ENCODE data around the gene INVS.
A peak's percentile ranks its signal among the peaks of the same experiment; 100 is the strongest.
"Not testable (repeated sequence)": the region's sequence is repeated elsewhere in the genome, so short reads cannot be mapped to it uniquely, and the experiment has no call there.

INVS gene

DNA sequence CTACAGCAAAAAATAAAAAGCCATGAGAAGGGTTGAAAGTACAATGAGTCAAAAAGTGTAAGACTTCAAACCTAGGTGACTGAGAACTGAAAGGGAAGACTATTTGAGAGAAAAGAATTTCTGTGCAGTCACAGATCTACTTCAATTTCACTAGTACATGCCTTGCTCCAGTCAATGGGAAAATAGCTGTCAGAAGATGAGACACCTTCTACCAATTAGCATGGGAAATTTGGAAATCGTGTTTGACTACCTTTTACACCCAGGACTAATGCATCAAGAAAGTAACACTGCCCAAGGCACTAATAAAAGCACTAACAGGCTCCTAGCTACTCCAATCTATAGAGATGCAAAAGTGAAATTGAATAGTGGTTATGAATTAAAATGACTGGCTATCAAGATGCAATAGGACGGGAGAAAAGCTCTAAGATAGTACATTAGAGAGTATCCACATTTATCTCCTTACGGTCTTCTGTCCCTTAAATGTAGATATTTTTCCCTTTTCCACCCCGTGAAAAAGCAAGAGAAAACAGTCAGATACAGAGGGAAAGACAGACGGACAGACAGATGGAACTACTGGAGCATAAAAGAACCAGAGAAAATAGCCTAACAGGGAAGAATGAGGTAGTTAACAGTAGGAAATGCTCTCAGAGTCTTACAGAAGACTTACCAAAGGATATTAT, 15.5 kb upstream of the INVS start:
- DNase-seq, result no peak

DNA sequence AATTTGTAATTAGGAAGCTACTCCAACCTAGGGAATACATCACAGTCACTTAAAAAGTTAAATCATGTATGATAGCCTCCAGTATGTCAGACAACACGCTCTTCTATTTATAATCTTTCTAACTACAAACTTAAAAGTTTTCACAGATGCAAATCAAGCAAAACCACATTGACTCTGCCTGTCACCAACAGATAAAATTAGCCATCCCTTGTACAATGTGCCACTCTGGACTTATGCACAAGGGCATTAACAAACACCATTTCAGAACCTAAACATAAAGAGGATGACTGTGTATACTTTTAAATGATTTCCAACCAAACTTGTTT, 15.0 kb upstream of the INVS start:
- DNase-seq, result no peak

GRCh38 chr9:100084734-100085133, 14.3 kb upstream of the INVS start:
- no peak for DNase-seq

DNA sequence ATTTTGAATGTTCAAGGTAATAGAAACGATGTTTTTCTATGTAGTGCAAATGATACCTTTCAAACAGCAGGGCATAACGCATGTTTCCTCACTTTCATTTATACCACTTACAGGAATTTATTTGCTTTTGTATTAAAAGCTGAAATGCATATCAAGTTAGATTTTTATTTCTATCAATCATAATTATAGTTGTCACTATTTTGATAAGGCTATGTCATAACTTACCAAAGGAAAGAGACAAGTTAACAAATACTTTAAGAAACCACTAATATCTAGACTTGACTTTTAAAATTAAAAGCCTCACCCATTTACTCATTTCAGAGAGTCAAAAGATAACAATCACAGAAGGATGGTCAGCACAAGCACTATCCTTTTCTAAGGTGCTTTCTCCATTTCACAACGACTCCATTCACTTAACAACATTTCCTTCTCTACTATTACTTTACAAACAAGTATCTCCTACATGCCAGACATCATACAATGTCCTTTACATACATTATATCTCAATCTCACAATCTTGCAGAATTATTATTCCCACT, 12.9 kb upstream of the INVS start:
- no peak for DNase-seq

DNA sequence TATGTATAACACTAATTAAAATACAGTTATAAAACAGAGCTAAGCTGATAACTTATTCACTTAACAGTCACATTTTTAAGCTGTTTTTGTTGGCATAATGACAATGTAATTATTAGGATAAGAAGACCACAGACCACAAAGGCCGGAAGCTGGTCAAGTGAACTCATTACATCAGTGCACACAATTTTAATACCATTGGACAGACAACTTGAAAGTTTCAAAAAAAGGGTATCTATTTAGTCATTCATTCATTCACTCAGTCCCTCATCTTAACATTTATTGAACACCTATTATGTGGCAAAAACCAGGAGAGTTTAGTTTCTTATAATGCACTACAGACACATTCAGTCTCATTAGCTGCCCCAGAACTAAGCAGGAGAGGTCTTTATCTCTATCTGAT, 11.8 kb upstream of the INVS start:
- DNase-seq, result no peak

DNA sequence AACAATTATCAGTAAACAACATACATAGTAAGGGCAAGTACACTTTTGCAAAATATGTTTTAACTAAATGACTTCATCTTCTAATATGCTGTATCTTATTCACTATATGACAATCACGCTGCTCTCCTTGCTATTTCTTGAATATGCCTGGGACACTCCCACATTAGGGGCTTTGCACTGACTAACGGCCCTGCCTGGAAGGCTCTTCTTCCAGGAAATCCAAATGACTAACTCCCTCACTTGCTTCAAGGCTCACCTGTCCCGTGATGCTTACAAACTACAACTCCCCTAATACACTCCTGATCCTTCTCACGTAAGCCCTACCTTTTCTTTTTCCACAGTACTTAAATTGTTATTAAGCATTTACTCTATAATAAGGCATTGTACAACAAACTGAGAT, 10.8 kb upstream of the INVS start:
- DNase-seq, result no peak

DNA sequence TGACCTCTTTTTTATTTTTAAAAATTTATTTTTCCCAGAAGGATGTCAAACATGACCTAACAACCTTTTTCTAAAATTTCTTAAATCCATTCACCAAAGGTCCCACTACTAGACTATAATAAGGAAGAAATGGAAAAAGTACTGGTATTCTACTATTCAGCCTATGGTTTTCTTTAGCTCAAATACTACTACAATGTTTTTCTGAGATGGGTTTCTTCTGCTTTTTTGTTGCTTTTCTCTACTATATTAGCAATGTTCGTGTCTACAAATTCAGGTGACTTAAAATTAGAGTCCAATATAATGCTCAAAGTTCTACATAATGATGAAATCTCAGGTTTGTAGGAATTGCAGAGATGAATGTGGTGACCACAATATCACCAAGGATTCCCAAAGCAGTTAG, 8.2 kb upstream of the INVS start:
- no peak for DNase-seq

DNA sequence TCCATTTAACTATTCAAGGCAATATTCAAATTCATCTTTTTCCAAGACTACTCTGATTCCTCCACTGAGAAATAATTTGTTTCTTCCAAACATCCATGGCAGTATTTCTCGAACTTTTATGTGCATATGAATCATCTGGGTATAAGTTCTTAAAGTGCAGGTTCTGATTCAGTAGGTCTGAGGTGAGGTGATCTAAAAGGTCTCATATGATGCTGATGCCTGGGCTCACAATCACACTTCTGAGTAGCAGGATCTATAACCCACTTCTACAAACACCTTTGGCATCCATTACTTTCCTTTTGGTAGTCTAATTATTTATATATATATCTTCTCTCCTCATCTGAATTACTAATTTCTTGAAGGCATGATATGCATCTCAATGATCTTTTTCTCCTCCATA, 7.4 kb upstream of the INVS start:
- no peak for DNase-seq

GRCh38 chr9:100092066-100092465, 7.0 kb upstream of the INVS start:
- DNase-seq, result no peak

DNA sequence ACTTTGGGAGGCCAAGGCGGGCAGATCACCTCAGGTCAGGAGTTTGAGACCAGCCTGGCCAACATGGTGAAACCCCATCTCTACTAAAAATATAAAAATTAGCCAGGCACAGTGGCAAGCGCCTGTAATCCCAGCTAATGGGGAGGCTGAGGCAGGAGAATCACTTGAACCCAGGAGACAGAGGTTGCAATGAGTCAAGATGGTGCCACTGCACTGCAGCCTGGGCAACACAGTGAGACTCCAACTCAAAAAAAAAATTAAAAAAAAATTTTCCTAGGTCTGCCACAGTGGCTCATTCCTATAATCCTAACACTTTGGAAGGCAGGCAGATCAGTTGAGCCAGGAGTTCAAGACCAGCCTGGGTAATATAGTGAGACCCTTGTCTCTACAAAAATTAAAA, 4.6 kb upstream of the INVS start:
- DNase-seq, result not testable (repeated sequence)

GRCh38 chr9:100096378-100096916, 2.6 kb upstream of the INVS start:
- DNase-seq, result no peak

- DNase-seq, result peak; percentile 4 to 13
These were observed 777 bp upstream of the INVS start for GRCh38 chr9:100098046-100098886.

DNA sequence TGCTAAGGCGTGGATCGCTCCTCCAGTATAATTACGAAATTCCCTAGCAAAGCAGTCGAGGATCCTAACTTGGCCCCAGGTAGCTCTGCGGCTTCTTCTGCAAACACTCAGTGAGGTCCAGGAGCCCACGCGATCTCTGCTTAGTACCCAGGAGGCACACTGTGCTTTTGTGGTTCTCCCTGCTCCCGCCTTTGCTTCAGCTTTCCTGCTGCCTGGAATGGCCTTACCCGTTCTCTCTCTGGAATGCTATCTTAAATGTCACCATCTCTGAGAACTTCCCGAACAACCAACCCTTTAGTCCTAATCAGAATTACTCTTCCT, 639 bp downstream of the INVS start:
- DNase-seq, result no peak

DNA sequence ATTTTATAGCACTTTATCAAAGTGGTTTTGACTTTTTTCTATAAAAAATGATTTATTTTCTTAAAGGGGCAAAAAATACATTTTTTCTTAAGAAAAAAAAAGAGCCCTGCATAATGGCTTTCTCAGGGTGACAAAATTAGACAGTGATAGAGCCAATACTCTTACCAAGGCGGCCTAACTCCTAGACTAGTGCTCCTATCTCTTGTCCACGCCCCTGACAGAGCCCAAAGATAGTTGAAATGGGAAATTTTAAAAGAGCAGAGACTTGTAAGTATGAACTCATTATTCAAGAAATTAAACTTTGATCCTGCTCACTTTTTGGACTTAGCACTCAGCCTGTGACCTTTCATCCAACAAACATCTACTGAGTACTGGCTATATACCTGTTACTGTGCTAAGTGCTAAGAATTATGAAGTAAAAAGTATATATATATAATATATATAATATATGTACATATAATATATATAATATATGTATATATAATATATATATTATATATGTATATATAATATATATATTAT, 1.2 kb downstream of the INVS start:
- DNase-seq, result no peak

- no peak for DNase-seq
These were observed 2.6 kb downstream of the INVS start for GRCh38 chr9:100101608-100102007.

DNA sequence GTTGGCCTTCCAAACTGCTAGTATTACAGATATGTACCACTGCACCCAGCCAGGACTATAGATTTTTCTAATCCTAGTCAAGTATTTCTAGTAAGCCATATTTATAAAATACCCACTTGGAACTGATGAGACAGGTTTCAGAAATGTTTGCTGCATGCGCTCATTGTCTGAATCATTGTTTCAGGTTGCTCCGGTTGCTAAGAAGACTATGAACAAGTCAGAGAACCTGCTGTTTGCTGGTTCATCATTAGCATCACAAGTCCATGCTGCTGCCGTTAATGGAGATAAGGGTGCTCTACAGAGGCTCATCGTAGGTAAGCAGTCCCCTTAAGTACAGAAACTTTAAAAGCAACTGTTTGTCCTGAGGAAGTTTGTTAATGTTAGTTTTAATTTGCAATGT, 5.3 kb downstream of the INVS start:
- no peak for DNase-seq

GRCh38 chr9:100105861-100106260, 6.8 kb downstream of the INVS start:
- DNase-seq, result no peak

- no peak for DNase-seq
These were observed 7.6 kb downstream of the INVS start for GRCh38 chr9:100106616-100107015.

DNA sequence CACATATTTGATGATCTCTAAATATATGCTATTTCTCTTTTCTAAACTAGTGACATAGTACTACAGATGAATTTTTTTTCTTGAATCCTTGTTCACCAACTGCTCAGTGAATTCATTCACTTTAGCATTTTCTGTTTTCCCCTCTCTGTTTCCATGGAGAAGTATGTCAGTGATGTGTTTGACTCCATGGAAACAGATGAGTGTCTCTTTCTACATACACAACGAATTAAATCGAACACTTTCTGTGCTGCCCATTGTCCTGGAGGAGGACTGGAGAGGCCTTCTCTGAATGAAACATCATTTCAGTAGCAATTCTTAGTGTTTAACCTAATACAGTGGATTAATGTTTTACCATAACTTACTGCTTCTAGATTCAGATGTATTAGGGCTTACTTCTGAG, 9.5 kb downstream of the INVS start:
- no peak for DNase-seq

GRCh38 chr9:100111235-100111634, 12.2 kb downstream of the INVS start:
- no peak for DNase-seq

DNA sequence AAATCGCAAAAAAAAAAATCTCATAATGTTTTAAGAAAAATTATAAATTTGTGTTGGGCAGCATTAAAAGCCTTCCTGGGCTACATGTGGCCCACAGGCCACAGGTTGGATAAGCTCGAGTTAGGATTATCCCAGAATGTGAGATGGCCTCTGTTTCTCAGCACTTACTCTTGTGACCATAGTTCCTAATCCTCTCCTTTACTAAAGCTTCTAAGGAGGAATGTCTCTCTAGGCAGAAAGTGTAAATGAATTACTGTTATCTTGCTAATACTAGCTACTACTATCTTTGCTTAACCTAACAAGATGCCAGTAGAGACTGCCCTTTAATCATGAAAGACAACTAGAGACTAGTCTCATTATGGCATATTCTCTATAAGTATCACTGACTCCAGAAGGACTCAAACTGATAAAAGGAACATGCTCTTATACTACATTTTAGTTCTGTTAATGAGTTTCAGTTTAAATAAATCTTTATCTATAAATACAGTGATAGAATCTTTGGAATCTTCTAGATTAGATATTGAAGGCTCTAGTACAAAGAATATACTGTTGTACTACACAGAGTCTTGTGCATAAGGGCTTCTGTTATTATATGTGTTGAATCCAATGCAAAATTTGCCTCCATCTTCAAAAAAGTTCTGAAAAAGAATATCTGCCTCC, 13.8 kb downstream of the INVS start:
- no peak for DNase-seq

- DNase-seq, result no peak
These were observed 18.3 kb downstream of the INVS start for GRCh38 chr9:100117316-100117715.

DNA sequence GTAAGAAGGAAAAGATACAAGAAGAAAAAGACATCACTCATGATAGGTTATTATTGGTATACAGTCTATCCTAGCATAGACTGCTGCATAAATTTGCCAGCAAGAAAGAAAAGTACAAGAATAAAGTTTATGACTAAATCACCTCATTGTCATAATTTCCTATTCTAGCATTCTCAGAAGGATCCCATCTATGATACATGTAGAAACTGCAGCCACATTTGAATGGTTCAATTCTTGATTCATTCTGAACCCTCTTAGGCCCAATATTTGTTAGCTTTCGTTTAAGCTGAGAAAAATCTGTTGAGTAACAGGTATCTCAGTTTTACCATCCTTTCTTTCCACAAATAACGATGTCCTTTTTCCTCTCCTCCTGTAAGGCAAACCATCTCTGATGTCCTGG, 21.2 kb downstream of the INVS start:
- DNase-seq, result no peak

GRCh38 chr9:100125236-100125635, 26.2 kb downstream of the INVS start:
- DNase-seq, result no peak
